Sigmoid colon (tissue), 7 donors: ENCODE results near the gene DSC3. TPM values are rescaled to one million over a fixed set of nuclear protein-coding genes. Genes with fewer than 3 reads are reported as not detected.
"Not testable (repeated sequence)": the region's sequence is repeated elsewhere in the genome, so short reads cannot be mapped to it uniquely, and the experiment has no call there.

Experiments
- DNase-seq: peaks from one replicate; pipeline ENCODE4 v3.0.0-alpha.2; 2019
- H3K27ac ChIP-seq, 4 donors: fragments of 200-600 bp; sonication (generic); one replicate each; pipeline ENCODE4 v1.5.1; 2016 to 2019; ENCODE audit warnings: mild to moderate bottlenecking in 1 of 4
- H3K27me3 ChIP-seq, 3 donors: fragments of 200-600 bp; sonication (generic); one replicate each; pipeline ENCODE4 v1.5.1; 2019; ENCODE audit warnings: mild to moderate bottlenecking in 1 of 3
- H3K36me3 ChIP-seq, 4 donors: fragments of 200-600 bp; sonication (generic); one replicate each; pipeline ENCODE4 v1.5.1; 2016 to 2019
- H3K4me1 ChIP-seq, 4 donors: fragments of 200-600 bp; sonication (generic); one replicate each; pipeline ENCODE4 v1.5.1; 2017 to 2019
- H3K4me3 ChIP-seq, 4 donors: fragments of 200-600 bp; sonication (generic); one replicate each; pipeline ENCODE4 v1.5.1; 2017 to 2019; ENCODE audit warnings: mild to moderate bottlenecking in 2 of 4, moderate library complexity in 1 of 4
- H3K9me3 ChIP-seq, 4 donors: fragments of 200-600 bp in 3 of 4; sonication (generic) in 3 of 4; one replicate each; pipeline versions ENCODE4 v1.5.1 to v1.6.1; 2013 to 2019
- EP300 ChIP-seq, 4 donors: sonication (generic); formaldehyde crosslinking; IDR thresholded peaks; one replicate each; pipeline ENCODE4 v1.6.1; 2017; ENCODE audit warnings: antibody characterized with exemption in 4 of 4
- POLR2A ChIP-seq, 2 donors: fragments of 450-650 bp; IDR thresholded peaks; one replicate each; pipeline ENCODE4 v1.6.1; 2016; ENCODE audit warnings: antibody characterized with exemption in 2 of 2, mild to moderate bottlenecking in 2 of 2, moderate library complexity in 2 of 2
- POLR2AphosphoS5 ChIP-seq, 4 donors: sonication (generic); formaldehyde crosslinking; IDR thresholded peaks; one replicate each; pipeline ENCODE4 v1.6.1; 2017; ENCODE audit warnings: antibody characterized with exemption in 4 of 4
- WGBS, 2 donors: extraction: QIAGEN DNeasy Blood & Tissue Kit; methylation state at CpG; one replicate each; pipeline ENCODE4 v1.1.7; 2013; 5-methylcytosine and 5-hydroxymethylcytosine counted together
- intact Hi-C: fragments of 100-400 bp; cut with DNase I; formaldehyde crosslinking; loops from one replicate; pipeline ENCODE4 v1.15.1; 2023
- polyA plus RNA-seq, 3 donors: library from polyadenylated mRNA; stranded (reverse); fragments of 200-250 nt; gene quantifications; one replicate each; pipeline ENCODE4 v1.2.3, GENCODE V29; 2013
- total RNA-seq, 4 donors: library from RNA; depleted of rRNA; stranded (reverse); fragments of >200 nt; gene quantifications; one replicate each; pipeline ENCODE4 v1.1.0, GENCODE V29; 2016
- TF ChIP-seq, protein P1 (sequence below), 4 experiments: fragments of 450-650 bp in 3 of 4; fragments of 200-600 bp in 1 of 4; IDR thresholded peaks; one replicate each; pipeline ENCODE4 v1.5.1; 2016 to 2019; ENCODE audit warnings: antibody characterized with exemption in 4 of 4, mild to moderate bottlenecking in 3 of 4, moderate library complexity in 2 of 4
- donor health status: healthy with polysubstance abuse.
- donor health status: Bipolar disorder and iron deficiency.
- donor health status: healthy.

DSC3 gene
- total and polyA plus RNA-seq, 7 donors = under 0.01 to 0.49 (median 0.04) TPM; not detected in 3

DNA sequence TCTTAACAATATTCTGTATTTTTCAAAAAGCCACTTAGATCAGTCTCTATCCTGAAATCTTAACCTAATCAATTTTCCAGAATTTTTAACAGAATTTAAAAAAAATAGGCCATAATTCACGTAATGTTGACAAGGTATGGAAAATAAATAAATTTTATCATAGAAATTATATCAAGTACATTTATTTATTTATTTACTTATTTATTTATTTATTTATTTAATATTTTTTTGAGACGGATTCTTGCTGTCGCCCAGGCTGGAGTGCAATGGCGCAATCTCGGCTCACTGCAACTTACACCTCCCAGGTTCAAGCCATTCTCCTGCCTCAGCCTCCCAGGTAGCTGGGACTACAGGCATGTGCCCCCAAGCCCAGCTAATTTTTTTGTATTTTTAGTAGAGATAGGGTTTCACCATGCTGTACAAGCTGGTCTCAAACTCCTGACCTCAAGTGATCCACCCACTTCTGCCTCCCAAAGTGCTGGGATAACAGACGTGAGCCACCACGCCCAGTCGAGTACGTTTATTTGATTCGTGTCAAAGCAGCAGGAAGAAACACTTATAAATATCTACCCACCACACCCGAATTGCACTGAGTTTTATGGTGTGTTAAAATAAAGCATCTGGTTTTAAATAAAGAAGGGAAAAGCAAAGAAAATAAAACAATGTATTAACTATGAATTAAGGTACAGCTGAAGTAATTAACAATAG is 60.1 kb downstream of the DSC3 start:
- TF ChIP-seq, protein P1, sequence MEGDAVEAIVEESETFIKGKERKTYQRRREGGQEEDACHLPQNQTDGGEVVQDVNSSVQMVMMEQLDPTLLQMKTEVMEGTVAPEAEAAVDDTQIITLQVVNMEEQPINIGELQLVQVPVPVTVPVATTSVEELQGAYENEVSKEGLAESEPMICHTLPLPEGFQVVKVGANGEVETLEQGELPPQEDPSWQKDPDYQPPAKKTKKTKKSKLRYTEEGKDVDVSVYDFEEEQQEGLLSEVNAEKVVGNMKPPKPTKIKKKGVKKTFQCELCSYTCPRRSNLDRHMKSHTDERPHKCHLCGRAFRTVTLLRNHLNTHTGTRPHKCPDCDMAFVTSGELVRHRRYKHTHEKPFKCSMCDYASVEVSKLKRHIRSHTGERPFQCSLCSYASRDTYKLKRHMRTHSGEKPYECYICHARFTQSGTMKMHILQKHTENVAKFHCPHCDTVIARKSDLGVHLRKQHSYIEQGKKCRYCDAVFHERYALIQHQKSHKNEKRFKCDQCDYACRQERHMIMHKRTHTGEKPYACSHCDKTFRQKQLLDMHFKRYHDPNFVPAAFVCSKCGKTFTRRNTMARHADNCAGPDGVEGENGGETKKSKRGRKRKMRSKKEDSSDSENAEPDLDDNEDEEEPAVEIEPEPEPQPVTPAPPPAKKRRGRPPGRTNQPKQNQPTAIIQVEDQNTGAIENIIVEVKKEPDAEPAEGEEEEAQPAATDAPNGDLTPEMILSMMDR (IDR thresholded peaks at IDR 0.05) = no peak
- TF ChIP-seq POLR2AphosphoS5 (IDR thresholded peaks at IDR 0.05) (no peak), EP300 (IDR thresholded peaks at IDR 0.05) (no peak), POLR2A (IDR thresholded peaks at IDR 0.05) (no peak)

DNA sequence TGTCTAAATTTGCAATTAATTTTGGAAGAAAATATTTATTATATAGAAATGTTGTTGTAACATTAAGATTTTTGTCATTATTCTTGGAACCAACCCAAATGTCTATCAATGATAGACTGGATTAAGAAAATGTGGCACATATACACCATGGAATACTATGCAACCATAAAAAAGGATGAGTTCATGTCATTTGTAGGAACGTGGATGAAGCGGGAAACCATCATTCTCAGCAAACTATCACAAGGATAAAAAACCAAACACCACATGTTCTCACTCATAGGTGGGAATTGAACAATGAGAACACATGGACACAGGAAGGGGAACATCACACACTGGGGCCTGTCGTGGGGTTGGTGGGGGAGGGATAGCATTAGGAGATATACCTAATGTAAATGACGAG is 64.5 kb downstream of the DSC3 start:
- WGBS, 2 donors = 88 to 90% methylated on average over 4 of the region's 4 CpGs
- not testable (repeated sequence) for H3K36me3 ChIP-seq, H3K4me3 ChIP-seq, DNase-seq, H3K27me3 ChIP-seq, H3K27ac ChIP-seq, H3K4me1 ChIP-seq, H3K9me3 ChIP-seq
- intact Hi-C loops = loop anchor here (10.0 kb wide), 1 partner anchor 1103 kb away; no protein-coding TSS in a partner anchor

More for the DNA sequence above, 60.1 kb downstream of the DSC3 start:
- Histone ChIP-seq H3K27me3 (no peaks in the 10 kb centered on the region), H3K4me3 (no peak overlapping the region), H3K36me3 (no peaks in the 10 kb centered on the region), H3K4me1 (no peaks in the 10 kb centered on the region), H3K9me3 (no peaks in the 10 kb centered on the region), H3K27ac (no peak overlapping the region)
- intact Hi-C loops = no loop called here
- WGBS, 2 donors = 47 to 74% methylated on average over 11 of the region's 11 CpGs
- no peak for DNase-seq

DNA sequence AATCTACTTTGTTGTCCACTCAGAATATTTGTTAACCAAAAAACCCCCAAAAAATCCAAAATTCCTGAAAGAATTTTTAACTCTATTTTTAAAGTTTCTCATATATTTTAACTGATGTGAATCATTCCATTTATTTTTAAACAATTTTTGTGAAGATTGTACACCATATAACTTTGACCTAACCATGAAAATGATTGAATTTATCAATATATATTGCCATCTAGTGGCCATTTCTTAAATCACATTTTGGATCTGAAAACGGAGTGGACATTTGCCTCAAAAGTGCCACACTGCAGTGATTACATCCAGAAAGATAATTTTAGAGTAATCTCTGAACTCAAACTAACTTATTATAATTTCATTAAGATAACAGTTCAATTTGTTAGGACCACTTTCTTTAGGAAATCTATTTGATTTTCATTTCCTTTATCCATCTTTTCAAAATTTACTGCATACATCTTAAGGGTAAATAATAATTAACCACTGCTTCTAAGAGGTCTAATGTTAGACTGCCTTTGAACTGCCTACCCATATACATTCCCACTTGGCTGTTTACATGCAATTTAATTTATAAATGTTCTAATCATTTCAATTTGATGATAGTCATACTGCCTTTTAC is 71.1 kb downstream of the DSC3 start:
- intact Hi-C loops = loop anchor here (10.0 kb wide), 1 partner anchor 1097 kb away; no protein-coding TSS in a partner anchor
- TF ChIP-seq, protein P1 (IDR thresholded peaks at IDR 0.05) = peak in 3 of 4 experiments; percentile 21 to 44 (median 26)
- TF ChIP-seq EP300 (IDR thresholded peaks at IDR 0.05) = no peak
- Histone ChIP-seq H3K27ac (no peak overlapping the region), H3K27me3 (no peaks in the 10 kb centered on the region), H3K36me3 (no peaks in the 10 kb centered on the region), H3K4me1 (no peaks in the 10 kb centered on the region), H3K9me3 (no peaks in the 10 kb centered on the region), H3K4me3 (no peak overlapping the region)
- no peak for DNase-seq
- WGBS, 2 donors = 0 to 4% methylated on average over 1 of the region's 1 CpG

DNA sequence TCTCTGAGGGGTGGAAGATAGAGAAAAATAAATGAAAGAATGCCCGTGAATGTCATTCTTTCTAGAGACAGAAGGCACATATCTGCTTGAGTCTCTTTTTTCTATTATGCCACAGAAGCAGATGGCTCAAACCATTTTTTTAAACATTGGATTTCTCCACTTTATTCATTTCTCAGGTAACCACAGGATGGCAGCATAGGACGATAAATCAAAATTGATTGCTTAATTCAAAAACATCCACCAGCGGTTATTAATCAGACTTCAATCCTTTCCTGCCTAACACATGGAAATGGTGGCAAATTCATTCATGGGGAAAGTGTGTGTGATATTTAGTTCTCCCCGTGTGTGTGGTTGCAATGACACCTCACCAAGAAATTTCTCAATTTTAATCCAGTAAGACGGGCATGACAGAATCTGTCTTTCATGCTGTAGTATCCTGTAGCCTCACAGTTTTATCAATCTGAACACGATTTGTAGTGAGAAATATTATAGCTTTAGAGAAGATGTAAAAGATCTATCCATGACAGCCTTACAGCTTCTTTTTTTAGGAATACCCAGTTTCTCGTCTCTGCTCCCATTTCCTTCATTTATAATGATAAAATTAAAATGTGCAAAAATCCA is 72.2 kb downstream of the DSC3 start:
- Histone ChIP-seq H3K9me3 (no peaks in the 10 kb centered on the region), H3K4me3 (no peak overlapping the region), H3K27me3 (no peaks in the 10 kb centered on the region), H3K36me3 (no peaks in the 10 kb centered on the region), H3K4me1 (no peaks in the 10 kb centered on the region), H3K27ac (no peak overlapping the region)
- no peak for DNase-seq
- WGBS, 2 donors = 21 to 46% methylated on average over 7 of the region's 7 CpGs
- TF ChIP-seq POLR2A (IDR thresholded peaks at IDR 0.05) (no peak), EP300 (IDR thresholded peaks at IDR 0.05) (no peak)
- intact Hi-C loops = loop anchor here (10.0 kb wide), 1 partner anchor 1096 kb away; no protein-coding TSS in a partner anchor

DNA sequence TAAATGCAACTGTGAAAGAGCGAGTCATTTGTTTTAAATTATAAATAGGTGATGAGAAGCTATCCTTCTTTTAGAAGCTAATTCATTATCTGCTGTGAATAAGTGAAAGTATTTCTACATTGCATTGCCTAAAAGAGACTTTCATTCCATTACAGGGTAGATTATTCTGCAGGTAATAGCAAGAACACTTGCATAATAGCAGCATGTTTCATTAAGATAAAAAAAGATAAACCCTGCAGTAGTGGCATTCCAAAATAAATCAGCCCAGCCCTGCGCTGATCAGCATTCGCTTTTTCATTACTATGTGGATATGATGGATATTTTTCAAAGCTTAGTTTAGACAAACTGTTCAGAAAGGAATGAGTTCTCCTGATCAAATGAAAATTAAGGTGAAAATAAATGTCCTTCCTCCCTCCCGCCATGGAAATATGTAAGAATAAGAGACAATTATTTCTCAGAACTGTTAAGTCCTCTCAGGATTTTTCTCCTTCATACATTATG is 72.8 kb downstream of the DSC3 start:
- Histone ChIP-seq H3K9me3 (no peaks in the 10 kb centered on the region), H3K36me3 (no peaks in the 10 kb centered on the region), H3K4me3 (no peak overlapping the region), H3K4me1 (no peaks in the 10 kb centered on the region), H3K27me3 (no peaks in the 10 kb centered on the region), H3K27ac (no peak overlapping the region)
- TF ChIP-seq, protein P1 (IDR thresholded peaks at IDR 0.05) = no peak
- TF ChIP-seq POLR2AphosphoS5 (IDR thresholded peaks at IDR 0.05) = no peak
- TF ChIP-seq EP300 (IDR thresholded peaks at IDR 0.05) = no peak
- intact Hi-C loops = loop anchor here (10.0 kb wide), 1 partner anchor 1095 kb away; no protein-coding TSS in a partner anchor
- WGBS, 2 donors = 87 to 89% methylated on average over 4 of the region's 4 CpGs
- DNase-seq = no peak
